Limb (tissue), 2 donors: ENCODE measurements around the gene PRODH2.
A peak's percentile ranks its signal among the peaks of the same experiment; 100 is the strongest.

Source experiments
- DNase-seq, 2 donors: peaks; one replicate each; pipeline ENCODE4 v3.0.0-alpha.2; 2016; ENCODE audit errors: extremely low spot score in 2 of 2

Gene PRODH2

DNA sequence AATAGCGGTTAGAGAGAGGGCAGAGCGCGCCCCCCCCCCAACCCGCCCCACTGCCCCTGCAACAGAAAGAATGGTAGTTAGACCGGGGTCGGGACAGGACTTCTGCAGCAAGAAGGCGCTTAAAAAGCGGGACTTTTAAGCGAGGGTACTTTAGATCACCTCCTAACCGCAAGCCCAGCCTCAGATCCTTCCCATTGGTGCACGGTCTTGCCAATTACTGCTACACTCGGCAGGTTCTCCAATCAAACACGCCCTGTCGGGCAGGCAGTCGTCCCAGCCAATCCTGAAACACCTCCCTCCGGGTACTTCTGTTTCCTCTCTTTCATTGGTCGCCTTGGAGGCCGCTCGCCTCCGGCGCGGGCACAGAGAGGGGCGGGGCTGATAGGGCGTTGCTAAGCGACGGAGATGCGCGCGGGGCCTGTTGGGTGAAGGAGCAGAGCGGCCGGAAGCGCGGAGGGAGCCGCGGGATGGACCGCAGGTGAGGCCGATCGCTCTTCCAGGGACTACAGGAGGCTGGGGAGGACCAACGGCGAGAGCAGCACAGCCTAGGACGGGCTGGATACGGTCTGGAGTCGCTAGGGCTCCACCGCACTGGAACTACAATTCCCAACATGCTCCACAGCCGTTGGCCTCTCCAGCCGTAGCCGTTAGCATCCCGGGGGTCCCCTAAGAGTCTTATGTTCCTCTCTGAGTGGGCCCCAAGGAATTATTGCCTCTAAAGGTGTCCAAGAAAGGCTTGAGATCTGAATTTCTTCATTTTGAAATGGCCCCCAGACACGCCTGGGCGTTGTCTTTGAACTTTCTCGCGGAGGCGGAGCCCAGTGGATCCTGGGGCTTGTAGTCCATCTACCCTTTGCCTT, 54.7 kb downstream of the PRODH2 start, which contains the start of gene PROSER3:
TSS of gene PROSER3 (plus strand) at position 428 of the 860 bp plus-strand sequence. CDS start at position 468, 40 bp downstream.
- peak; percentile 99 to 100 for DNase-seq

DNA sequence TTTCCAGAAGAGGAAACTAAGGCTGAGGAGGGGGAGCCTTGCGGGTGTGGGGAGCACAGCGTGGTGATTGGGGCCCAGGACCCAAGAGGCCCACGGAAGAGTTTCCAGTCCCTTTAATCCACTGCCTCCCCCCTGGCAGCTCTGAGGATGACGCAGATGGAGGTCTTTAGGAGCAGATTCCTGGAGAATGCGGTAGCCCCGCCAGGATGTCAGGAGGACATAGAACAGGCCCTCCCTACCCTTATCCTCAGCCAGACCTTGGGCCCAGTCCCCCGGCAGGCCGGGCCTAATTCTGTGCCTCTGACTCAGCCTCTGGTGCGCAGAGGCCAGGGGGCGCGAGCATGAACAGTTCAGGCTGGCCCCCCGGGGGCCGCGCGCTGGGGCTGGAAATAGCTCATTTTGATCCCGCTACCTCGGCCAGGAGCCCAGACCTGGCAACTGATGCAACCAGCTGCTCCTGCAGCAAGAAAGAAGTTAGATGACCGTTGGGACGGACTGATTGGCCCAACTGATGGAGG, 55.4 kb downstream of the PRODH2 start:
- DNase-seq, result peak; percentile 88

DNA sequence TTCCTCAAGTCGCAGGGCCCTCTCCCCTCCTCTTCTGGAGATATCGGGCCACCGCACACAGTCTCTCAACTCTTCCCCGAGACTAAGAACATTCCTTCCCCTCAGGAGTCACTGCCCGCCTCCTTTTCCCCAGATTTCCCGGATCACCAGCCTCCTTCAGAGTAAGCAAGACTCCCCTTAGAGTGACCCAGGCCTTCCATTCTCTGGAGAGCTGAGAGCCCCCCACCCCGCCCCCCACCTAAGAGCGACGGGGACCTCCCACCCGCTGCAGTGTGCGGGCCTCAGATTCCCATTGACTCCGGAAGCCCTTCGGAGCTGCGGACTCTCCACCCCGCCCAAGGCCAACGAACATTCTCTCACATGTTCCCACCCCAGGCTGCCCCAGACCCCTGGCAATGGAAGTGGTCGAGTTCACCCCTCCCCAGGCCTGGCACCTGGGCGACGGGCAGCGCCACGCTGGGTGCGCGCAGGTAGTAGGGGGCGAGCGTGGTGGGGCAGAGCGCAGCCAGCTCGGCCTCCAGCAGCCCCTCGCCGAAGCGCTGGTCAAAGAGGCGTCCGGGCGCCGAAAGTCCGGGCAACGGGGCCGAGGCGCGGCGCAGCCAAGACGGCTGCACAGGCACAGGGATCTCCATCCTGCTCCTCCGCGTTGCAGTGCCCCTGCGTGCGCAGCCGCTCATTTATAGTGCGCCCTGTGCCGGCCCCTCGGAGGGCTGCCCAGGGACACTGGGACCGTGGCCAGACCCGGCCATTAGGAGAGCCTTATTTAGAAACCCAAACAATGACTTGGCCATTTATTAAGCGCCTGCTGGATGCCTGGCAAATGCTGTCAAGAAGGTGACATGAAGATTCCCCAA, 56.0 kb downstream of the PRODH2 start, which contains the start of gene HSPB6:
TSS of gene HSPB6 (minus strand) at position 653 of the 854 bp plus-strand sequence. CDS start at position 632, 21 bp downstream.
- DNase-seq, result peak; percentile 48 to 75

DNA sequence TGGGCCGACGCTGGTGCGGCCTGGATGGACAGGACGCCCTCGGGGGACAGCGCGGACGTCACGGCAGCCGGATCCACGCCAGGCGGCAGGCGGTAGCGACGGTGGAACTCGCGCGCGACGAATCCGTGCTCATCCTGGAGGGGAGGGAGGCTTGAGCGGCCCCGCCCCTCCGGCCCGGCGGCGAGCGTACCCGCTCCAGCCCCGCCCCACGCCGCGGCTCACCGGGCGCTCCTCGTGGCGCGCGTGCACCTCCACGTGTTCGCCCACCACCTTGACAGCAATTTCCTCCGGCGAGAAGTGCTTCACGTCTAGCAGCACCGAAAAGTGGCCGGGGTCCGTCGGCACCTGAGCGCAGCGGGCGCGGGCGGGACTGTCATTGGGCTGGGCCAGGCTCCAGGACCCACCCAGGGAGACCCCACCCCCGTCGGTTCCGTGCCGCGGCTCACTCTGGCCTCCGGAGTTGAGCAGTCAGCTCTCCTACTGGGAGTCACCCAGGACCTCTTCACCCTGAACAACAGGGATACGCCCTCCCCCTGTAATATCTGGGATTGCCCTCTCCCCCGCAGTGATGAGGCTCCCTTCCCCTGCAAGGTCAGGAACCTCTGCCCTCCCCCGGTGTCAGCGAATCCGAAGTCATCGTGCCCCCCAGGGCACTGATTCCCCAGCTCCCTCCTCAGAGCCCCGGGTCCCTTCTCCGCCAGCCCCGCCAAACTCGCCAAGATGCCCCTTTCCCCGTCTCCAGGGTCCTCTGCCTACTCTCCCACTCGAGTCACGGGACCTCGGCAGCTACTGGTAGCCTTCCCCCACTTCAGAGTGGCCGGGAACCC, 56.9 kb downstream of the PRODH2 start:
- peak; percentile 34 to 72 for DNase-seq

DNA sequence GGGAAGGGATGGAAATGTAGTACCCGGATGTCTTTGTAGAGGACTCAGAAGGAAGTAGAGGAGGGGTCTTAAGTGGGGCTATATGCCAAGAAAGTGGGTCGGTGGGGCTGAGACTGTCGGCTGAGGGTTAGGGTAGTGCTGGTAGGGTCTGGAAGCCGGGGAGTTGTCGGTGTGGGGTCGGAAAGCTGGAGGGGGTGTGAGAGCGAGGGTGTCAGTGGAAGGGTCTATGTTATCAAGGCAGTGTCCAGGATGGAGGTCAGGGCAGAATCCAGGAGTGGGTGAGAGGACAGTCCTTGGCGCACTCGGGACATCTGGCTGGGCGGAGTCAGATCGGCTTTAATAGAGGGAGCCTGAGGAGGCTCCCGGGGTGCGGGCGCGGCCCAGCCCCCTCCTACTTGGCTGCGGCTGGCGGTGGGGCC, 57.5 kb downstream of the PRODH2 start:
- DNase-seq, result no peak

DNA sequence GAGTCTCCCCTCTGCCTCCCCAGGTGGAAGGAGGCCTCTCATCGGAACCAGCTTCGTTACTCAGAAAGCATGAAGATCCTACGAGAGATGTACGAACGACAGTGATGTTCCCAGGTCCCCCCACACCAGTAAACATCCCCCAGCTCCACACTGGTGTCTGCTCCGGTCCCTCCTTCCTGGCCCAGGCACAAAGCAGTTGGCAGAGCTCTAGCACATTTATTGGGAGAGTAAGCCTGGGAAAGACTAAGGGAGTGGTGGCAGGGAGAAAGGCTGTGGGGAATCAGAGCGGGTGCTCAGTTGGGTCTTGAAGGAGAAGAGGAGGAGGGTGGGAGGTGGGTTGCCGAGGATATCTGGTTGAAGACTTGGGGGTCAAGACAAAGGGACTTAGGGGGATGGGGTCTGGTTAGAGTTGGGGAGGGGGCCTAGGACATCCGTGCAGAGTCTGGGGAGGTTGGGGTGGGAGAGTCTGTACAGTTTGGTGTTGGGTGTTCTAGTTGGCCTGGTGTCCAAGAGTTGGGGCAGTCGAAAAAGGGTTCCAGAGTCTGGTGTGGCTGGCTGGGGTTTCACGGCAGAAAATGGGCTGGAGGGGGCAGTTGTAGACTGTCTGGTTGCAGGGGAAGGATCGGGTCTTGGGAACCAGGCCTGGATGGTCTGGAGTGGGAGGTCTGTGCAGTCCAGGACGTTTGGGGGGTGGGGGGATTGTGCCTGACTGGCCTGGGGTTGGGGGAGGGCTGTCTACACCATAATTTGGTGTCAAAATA, 58.1 kb downstream of the PRODH2 start:
- peak in 1 of 2 donors; percentile 29 for DNase-seq

DNA sequence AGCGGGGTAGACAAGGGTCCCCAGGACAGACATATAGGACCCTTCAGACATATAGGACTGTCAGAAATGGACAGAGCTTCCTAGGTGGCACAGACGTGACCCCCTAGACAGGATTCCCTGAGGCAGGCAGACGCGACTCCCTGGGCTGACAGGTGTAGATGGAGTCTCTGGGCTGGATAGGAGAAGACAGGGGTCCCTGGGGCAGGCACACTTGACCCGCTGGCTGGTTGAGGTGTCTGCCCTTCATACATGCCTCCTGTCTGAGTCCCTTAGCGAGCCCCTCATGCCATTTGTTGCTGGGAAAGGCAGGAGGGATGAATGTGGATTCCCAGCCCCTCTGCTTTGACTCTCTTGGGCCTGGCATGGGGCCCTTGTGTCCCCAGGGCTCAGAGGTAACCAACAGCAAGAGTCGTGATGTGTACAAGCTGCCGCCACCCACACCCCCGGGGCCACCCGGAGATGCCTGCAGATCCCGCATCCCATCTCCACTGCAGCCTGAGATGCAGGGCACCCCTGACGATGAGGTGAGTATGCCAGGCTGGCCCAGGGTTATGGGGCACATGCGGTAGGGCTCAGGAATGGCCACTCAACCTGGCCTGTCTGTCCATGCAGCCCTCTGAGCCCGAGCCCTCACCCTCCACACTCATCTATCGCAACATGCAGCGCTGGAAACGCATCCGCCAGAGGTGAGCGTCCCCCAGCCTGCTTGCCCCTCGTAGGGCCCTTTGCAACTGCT, 58.8 kb downstream of the PRODH2 start:
- peak in 1 of 2 donors; percentile 26 for DNase-seq

DNA sequence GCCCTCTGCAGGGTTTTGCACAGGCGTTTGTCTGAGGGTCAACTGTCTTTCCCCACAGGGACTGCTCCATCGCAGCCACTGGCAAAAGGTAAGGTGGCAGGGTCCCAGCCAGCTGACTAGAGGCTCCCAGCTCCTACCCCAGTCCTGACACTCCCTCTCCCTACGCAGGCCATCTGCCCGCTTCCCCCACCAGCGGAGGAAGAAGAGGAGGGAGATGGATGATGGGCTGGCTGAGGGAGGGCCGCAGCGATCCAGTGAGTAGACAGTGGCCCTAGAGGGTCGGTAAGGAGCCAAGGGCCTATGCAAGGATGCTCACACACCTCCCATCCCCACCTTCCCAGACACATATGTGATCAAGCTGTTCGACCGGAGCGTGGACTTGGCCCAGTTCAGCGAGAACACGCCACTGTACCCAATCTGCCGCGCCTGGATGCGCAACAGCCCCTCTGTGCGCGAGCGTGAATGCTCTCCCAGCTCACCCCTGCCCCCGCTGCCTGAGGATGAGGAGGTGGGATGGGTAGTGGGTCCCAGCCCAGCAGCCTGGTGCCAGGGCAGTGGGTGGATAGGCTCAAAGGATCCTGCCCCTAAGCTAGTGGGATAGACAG, 59.8 kb downstream of the PRODH2 start:
- DNase-seq, result peak in 1 of 2 donors; percentile 29

DNA sequence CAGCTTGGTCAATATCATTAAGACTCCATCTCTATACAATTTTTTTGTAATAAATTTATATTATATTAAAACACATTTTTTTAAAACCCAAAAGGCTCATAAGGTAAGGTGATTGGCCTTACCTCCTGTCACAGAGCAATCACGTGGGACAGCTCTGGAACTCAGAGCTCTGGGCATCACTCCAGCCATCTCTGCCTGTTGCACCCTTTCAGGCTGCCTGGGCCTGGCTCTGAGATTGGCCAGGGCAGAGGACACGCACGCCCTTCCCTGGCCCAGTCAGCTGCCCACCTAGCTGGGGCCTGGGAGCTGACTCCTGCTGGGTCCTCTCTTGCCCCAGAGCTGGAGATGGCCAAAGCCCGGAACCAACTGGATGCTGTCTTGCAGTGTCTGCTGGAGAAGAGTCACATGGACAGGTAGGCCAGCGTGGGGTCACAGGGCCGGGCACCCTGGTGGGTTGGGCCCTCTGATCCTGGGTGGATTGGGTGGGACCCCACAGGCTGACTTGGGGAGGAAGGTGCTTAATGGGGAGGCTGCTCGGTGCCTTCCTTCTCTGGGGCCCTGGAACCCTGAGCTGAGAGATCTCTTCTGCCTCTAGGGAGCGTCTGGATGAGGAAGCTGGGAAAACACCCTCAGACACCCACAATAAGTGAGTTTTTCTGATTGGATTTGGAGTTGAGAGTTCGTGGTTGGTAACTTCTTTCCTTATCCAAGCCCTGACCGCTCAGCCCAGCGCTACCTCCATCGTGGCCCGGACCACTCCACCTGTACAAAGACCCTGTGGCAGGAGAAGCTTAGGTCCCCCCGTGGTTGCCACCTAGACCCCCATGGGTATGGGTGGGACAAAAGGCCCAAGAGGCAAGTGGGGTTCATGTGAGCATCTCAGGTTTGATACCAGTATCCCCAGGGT, 60.6 kb downstream of the PRODH2 start:
- DNase-seq, result peak in 1 of 2 donors; percentile 24

DNA sequence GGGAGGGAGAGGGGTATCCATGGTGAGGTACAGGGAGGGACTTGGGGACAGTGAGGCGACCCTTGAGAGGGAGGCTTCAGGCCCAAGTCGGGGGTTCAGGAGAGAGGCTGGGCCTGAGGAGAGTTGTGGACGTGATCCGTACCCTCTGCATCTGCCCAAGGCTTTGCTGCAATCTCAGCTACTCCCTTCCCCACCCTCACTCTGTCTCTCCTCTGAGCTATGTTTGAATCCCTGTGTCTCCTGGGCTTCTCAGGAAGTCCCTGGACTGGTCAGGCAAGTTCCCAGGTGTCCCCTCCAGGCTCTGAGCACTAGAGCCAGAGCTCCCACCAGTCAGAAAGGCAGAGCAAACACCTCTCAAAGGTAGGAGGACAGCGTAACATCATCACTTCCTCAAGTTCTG, 62.5 kb downstream of the PRODH2 start:
- peak in 1 of 2 donors; percentile 29 for DNase-seq
